NT2/D1 (cell line): ENCODE data around the gene SLC9A9.

Experiments used
- SUZ12 ChIP-seq: IDR thresholded peaks from 2 replicates; pipeline ENCODE4 v1.6.1; 2011; ENCODE audit not compliant: insufficient read length, insufficient read depth; ENCODE audit errors: extremely low read depth
- YY1 ChIP-seq: IDR thresholded peaks from 2 replicates; pipeline ENCODE4 v1.6.1; 2011; ENCODE audit not compliant: insufficient read length, insufficient read depth

DNA sequence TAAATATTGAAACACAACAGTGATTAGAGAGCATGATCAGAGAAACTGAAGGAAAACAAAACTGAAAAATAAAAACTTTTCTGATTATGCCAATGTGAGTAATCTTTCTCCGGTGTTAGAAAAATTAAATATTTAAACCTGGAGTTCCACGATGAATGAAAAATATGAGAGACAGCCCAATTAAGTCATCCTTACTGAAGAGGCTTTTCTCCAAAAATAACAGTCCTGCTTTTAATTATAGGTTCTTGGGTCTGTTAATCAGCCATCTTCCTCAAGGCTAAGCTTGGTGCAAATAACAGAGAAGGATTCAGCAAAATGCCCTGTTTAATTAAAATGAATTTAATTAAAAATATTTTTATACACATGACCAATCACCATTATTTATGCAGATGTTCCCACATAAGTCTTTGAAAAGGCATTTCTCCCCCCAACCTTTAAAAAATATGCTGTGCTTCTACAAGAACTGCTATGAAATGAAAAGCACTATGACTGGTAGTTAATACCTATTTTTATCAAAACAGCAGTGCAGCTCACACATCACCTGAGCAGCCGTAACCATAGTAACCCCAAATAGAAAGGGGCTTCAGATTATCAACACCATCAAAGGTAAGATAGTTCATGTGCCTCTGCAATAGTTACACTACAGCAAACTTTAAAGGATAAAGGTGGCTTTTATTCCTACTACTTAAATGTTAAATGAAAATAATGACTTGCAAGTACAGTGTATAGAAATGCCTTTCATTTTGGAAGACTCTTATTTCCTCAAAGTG lies 175.7 kb downstream of the SLC9A9 start:
- no peak for TF ChIP-seq SUZ12
- no peak for TF ChIP-seq YY1
